HCT116 (cell line): ENCODE data around the gene SLC22A6. TPM values are rescaled to one million over a fixed set of nuclear protein-coding genes. Genes with fewer than 3 reads are reported as not detected.

Source experiments
- ATAC-seq: fragments of 200-7000 bp; cut with Tn5 transposase; 2 replicates; pipeline ENCODE4 v1.9.1; 2020; ENCODE audit warnings: mild to moderate bottlenecking, moderate library complexity
- BruUV-seq: library from RNA; stranded (reverse); fragments of 400-500 nt; replicated peaks from 2 replicates; lab custom pipeline; 2021; lab: Mats Ljungman, UMichigan
- CTCF ChIA-PET: fragments of 300-600 bp; sonication (Branson Sonifier 250); formaldehyde crosslinking; loops from one replicate; lab custom pipeline; 2021; ENCODE audit warnings: antibody characterized with exemption; lab: Charles Lee
- POLR2A ChIA-PET: fragments of 300-600, 350-600 bp; sonication (Branson Sonifier 250); formaldehyde crosslinking; loops from one replicate; lab custom pipeline; 2021; ENCODE audit warnings: antibody characterized with exemption; lab: Charles Lee
- RAD21 ChIA-PET, 2 experiments: fragments of 300-600 bp; sonication (Branson Sonifier 250); formaldehyde crosslinking; loops; one replicate each; lab custom pipeline; 2023; ENCODE audit warnings: low total read pairs in 2 of 2; ENCODE audit not compliant: uncharacterized antibody in 2 of 2, unreplicated experiment in 2 of 2, low non-redundant PET in 1 of 2; lab: Charles Lee
- DNase-seq: peaks from one replicate; pipeline ENCODE4 v3.0.0-alpha.2; 2010; ENCODE audit warnings: low read depth, low spot score
- H2AFZ ChIP-seq: fragments of 200-600 bp; shearing (Covaris generic), sonication (generic); 2 replicates; pipeline ENCODE4 v1.6.1; 2017; ENCODE audit warnings: low read depth, mixed run types, mixed read lengths, antibody characterized with exemption, low read length; ENCODE audit not compliant: poor library complexity, severe bottlenecking
- H3K27ac ChIP-seq: 2 replicates; pipeline ENCODE4 v1.5.1; 2012; ENCODE audit warnings: low read depth, low read length
- H3K27me3 ChIP-seq: fragments of 200-600 bp; sonication (generic); 2 replicates; pipeline ENCODE4 v1.6.1; 2016; ENCODE audit warnings: mixed run types, low read length, mixed read lengths; ENCODE audit not compliant: insufficient read depth
- H3K36me3 ChIP-seq, 2 experiments: fragments of 200-500 bp in 1 of 2; fragments of 200-600 bp in 1 of 2; sonication (Bioruptor generic) in 1 of 2; sonication (generic) in 1 of 2; 2 replicates each; pipeline versions ENCODE4 v1.5.1 to v1.6.1; 2014 to 2016; ENCODE audit warnings: low read length in 2 of 2, inconsistent platforms in 1 of 2, mixed read lengths in 1 of 2, mixed run types in 1 of 2; ENCODE audit not compliant: insufficient read depth in 2 of 2, control insufficient read depth in 1 of 2
- H3K4me1 ChIP-seq, 2 experiments: fragments of 200-600 bp in 1 of 2; sonication (generic) in 1 of 2; 2 replicates each; pipeline versions ENCODE4 v1.5.1 to v1.6.1; 2012 to 2017; ENCODE audit warnings: low read length in 2 of 2, inconsistent platforms in 1 of 2, mild to moderate bottlenecking in 1 of 2, mixed read lengths in 1 of 2, mixed run types in 1 of 2, moderate library complexity in 1 of 2; ENCODE audit not compliant: insufficient read depth in 2 of 2, control insufficient read depth in 1 of 2
- H3K4me2 ChIP-seq: fragments of 200-600 bp; sonication (generic); 2 replicates; pipeline ENCODE4 v1.6.1; 2017; ENCODE audit warnings: mixed run types, low read length, mixed read lengths
- H3K4me3 ChIP-seq, 2 experiments: fragments of 200-600 bp in 1 of 2; sonication (generic) in 1 of 2; replicated peaks in 1 of 2; 2 replicates each; pipeline ENCODE4 v1.5.1; 2011 to 2016; ENCODE audit warnings: low read length in 2 of 2, control low read depth in 1 of 2, low read depth in 1 of 2, mild to moderate bottlenecking in 1 of 2, mixed read lengths in 1 of 2, mixed run types in 1 of 2
- H3K79me2 ChIP-seq: fragments of 200-600 bp; sonication (generic); 2 replicates; pipeline ENCODE4 v1.6.1; 2017; ENCODE audit warnings: mild to moderate bottlenecking, mixed run types, low read length, moderate library complexity, mixed read lengths; ENCODE audit not compliant: insufficient read depth
- H3K9ac ChIP-seq: fragments of 200-600 bp; sonication (generic); 2 replicates; pipeline ENCODE4 v1.6.1; 2016; ENCODE audit warnings: low read length, mixed read lengths
- H3K9me2 ChIP-seq: fragments of 200-600 bp; sonication (generic), shearing (Covaris generic); 2 replicates; pipeline ENCODE4 v1.6.1; 2017; ENCODE audit warnings: mixed run types, mild to moderate bottlenecking, moderate library complexity; ENCODE audit not compliant: insufficient read depth
- H3K9me3 ChIP-seq, 2 experiments: fragments of 200-500 bp in 1 of 2; fragments of 200-600 bp in 1 of 2; sonication (Bioruptor generic) in 1 of 2; sonication (generic) in 1 of 2; 2 replicates each; pipeline ENCODE4 v1.6.1; 2014 to 2017; ENCODE audit warnings: low read length in 2 of 2, mixed read lengths in 2 of 2, inconsistent platforms in 1 of 2, low read depth in 1 of 2, mild to moderate bottlenecking in 1 of 2, mixed run types in 1 of 2, moderate library complexity in 1 of 2; ENCODE audit not compliant: control insufficient read depth in 1 of 2, insufficient read depth in 1 of 2
- H4K20me1 ChIP-seq: fragments of 200-600 bp; sonication (generic), shearing (Covaris generic); 2 replicates; pipeline ENCODE4 v1.6.1; 2017; ENCODE audit warnings: mixed run types, mild to moderate bottlenecking, moderate library complexity; ENCODE audit not compliant: insufficient read depth
- CBX3 ChIP-seq: IDR thresholded peaks from 2 replicates; pipeline ENCODE4 v1.6.1; 2012; ENCODE audit warnings: low read depth
- EGR1 ChIP-seq: IDR thresholded peaks from 2 replicates; pipeline ENCODE4 v1.6.1; 2012; ENCODE audit warnings: low read depth
- ELF1 ChIP-seq: IDR thresholded peaks from 2 replicates; pipeline ENCODE4 v1.6.1; 2012; ENCODE audit warnings: low read depth, borderline replicate concordance
- EZH2 ChIP-seq: fragments of 200-600 bp; sonication (generic); IDR thresholded peaks from 2 replicates; pipeline ENCODE4 v1.6.1; 2017; ENCODE audit warnings: antibody characterized with exemption, mixed run types
- FOSL1 ChIP-seq: IDR thresholded peaks from 2 replicates; pipeline ENCODE4 v1.6.1; 2012; ENCODE audit warnings: low read depth
- JUND ChIP-seq: IDR thresholded peaks from 2 replicates; pipeline ENCODE4 v1.6.1; 2012
- MAX ChIP-seq: IDR thresholded peaks from 2 replicates; pipeline ENCODE4 v1.6.1; 2012
- POLR2A ChIP-seq: IDR thresholded peaks from 2 replicates; pipeline ENCODE4 v1.7.0; 2011; ENCODE audit warnings: borderline replicate concordance; ENCODE audit not compliant: insufficient read depth, insufficient read length; ENCODE audit errors: extremely low read depth
- POLR2AphosphoS5 ChIP-seq: IDR thresholded peaks from 2 replicates; pipeline ENCODE4 v1.6.1; 2011; ENCODE audit warnings: mild to moderate bottlenecking, low read depth, low read length, moderate library complexity
- RAD21 ChIP-seq: IDR thresholded peaks from 2 replicates; pipeline ENCODE4 v1.6.1; 2012; ENCODE audit warnings: low read depth, mild to moderate bottlenecking
- SIN3A ChIP-seq: IDR thresholded peaks from 2 replicates; pipeline ENCODE4 v1.6.1; 2012; ENCODE audit warnings: low read depth
- TCF7L2 ChIP-seq: IDR thresholded peaks from 2 replicates; pipeline ENCODE4 v1.7.0; 2011; ENCODE audit warnings: borderline replicate concordance, inconsistent platforms; ENCODE audit not compliant: insufficient read depth, insufficient read length; ENCODE audit errors: extremely low read depth
- ZNF274 ChIP-seq: fragments of 200-500 bp; sonication (Bioruptor generic); IDR thresholded peaks from 2 replicates; pipeline ENCODE4 v1.6.1; 2014; ENCODE audit warnings: mild to moderate bottlenecking, low read depth, low read length, inconsistent platforms
- intact Hi-C: fragments of 100-400 bp; cut with micrococcal nuclease; formaldehyde crosslinking; loops from 2 replicates; pipeline ENCODE4 v1.10.0; 2022
- total RNA-seq: library from RNA; stranded (reverse); gene quantifications from one replicate; pipeline ENCODE4 v1.2.1, GENCODE V29; 2021; ENCODE audit not compliant: unreplicated experiment
- TF ChIP-seq, protein P1 (sequence below): IDR thresholded peaks from 2 replicates; pipeline ENCODE4 v1.6.1; 2011; ENCODE audit warnings: mild to moderate bottlenecking, low read length, moderate library complexity; ENCODE audit not compliant: insufficient replicate concordance; ENCODE audit errors: extremely low read depth
- TF ChIP-seq, protein P2 (sequence below), 3 experiments: fragments of 200-600 bp in 1 of 3; sonication (generic) in 1 of 3; IDR thresholded peaks in 2 of 3; conservative IDR thresholded peaks in 1 of 3; 2 replicates each; pipeline ENCODE4 v1.5.1; 2012 to 2017; ENCODE audit warnings: low read depth in 2 of 3, low read length in 2 of 3, antibody characterized with exemption in 1 of 3, borderline replicate concordance in 1 of 3, control low read depth in 1 of 3, mild to moderate bottlenecking in 1 of 3, mixed read lengths in 1 of 3, mixed run types in 1 of 3, moderate library complexity in 1 of 3; ENCODE audit not compliant: insufficient read depth in 1 of 3

The SLC22A6 gene
- total RNA-seq, 1 experiment from 2014 or later = not detected

GRCh38 chr11:62974848-62975522 lies 9.8 kb downstream of the SLC22A6 start:
- no peaks in the 10 kb centered on the region for H3K79me2 ChIP-seq
- H3K27me3 ChIP-seq = no peaks in the 10 kb centered on the region
- no peak overlapping the region for H3K27ac ChIP-seq
- DNase-seq = peak; percentile 36
- RAD21 ChIA-PET = interaction anchor here (0.6 to 2.1 kb wide), 5 partner anchors 46 to 243 kb away, joined by 3 to 11 read pairs (median 3); no protein-coding TSS in a partner anchor
- intact Hi-C loops = loop anchor here (1.0 to 5.0 kb wide), 3 partner anchors 43 to 66 kb away; no protein-coding TSS in a partner anchor
- no peak overlapping the region for H3K4me3 ChIP-seq
- no peaks in the 10 kb centered on the region for H4K20me1 ChIP-seq
- BruUV-seq = no TSS peak
- H3K4me1 ChIP-seq = peaks cover 7 to 16% of the 10 kb centered on the region in 2 experiments; a peak in 3 of 4 replicates
- CTCF ChIA-PET = interaction anchor here (0.6 to 3.6 kb wide), 21 partner anchors 12 to 92 kb away, joined by 3 to 40 read pairs (median 4); no protein-coding TSS in a partner anchor
- peak overlapping the region; percentile 58 for H3K4me2 ChIP-seq
- H3K9ac ChIP-seq = no peak overlapping the region
- H3K9me3 ChIP-seq = no peaks in the 10 kb centered on the region
- peak; percentile 94 for ATAC-seq
- no peak for TF ChIP-seq MAX
- no peak for TF ChIP-seq POLR2AphosphoS5
- TF ChIP-seq TCF7L2 = no peak
- TF ChIP-seq ZNF274 = no peak
- TF ChIP-seq ELF1 = no peak
- no peak for TF ChIP-seq FOSL1
- TF ChIP-seq CBX3 = no peak
- no peak for TF ChIP-seq EGR1
- no peak for TF ChIP-seq EZH2
- no peak for TF ChIP-seq POLR2A
- no peak for TF ChIP-seq SIN3A
- peak; percentile 44 for TF ChIP-seq RAD21
- TF ChIP-seq, protein P1, sequence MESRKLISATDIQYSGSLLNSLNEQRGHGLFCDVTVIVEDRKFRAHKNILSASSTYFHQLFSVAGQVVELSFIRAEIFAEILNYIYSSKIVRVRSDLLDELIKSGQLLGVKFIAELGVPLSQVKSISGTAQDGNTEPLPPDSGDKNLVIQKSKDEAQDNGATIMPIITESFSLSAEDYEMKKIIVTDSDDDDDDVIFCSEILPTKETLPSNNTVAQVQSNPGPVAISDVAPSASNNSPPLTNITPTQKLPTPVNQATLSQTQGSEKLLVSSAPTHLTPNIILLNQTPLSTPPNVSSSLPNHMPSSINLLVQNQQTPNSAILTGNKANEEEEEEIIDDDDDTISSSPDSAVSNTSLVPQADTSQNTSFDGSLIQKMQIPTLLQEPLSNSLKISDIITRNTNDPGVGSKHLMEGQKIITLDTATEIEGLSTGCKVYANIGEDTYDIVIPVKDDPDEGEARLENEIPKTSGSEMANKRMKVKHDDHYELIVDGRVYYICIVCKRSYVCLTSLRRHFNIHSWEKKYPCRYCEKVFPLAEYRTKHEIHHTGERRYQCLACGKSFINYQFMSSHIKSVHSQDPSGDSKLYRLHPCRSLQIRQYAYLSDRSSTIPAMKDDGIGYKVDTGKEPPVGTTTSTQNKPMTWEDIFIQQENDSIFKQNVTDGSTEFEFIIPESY = no peak
- TF ChIP-seq, protein P2, sequence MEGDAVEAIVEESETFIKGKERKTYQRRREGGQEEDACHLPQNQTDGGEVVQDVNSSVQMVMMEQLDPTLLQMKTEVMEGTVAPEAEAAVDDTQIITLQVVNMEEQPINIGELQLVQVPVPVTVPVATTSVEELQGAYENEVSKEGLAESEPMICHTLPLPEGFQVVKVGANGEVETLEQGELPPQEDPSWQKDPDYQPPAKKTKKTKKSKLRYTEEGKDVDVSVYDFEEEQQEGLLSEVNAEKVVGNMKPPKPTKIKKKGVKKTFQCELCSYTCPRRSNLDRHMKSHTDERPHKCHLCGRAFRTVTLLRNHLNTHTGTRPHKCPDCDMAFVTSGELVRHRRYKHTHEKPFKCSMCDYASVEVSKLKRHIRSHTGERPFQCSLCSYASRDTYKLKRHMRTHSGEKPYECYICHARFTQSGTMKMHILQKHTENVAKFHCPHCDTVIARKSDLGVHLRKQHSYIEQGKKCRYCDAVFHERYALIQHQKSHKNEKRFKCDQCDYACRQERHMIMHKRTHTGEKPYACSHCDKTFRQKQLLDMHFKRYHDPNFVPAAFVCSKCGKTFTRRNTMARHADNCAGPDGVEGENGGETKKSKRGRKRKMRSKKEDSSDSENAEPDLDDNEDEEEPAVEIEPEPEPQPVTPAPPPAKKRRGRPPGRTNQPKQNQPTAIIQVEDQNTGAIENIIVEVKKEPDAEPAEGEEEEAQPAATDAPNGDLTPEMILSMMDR (IDR thresholded peaks at IDR 0.05 in 2 of 3, conservative IDR thresholded peaks at IDR 0.05 in 1 of 3; ENCODE audit: borderline replicate concordance in 1 of 3, insufficient read depth in 1 of 3, low read depth in 2 of 3, low read length in 2 of 3) = peak; percentile 44 to 82 (median 73); a peak in 5 of 6 replicates
- TF ChIP-seq JUND = no peak
- H3K9me2 ChIP-seq = no peaks in the 10 kb centered on the region
- POLR2A ChIA-PET = interaction anchor here (1.4 kb wide), 1 partner anchor 134 kb away, joined by 5 read pairs; no protein-coding TSS in a partner anchor
- peak overlapping the region; percentile 96 for H2AFZ ChIP-seq
- H3K36me3 ChIP-seq = no peaks in the 10 kb centered on the region
